Parathyroid adenoma (tissue), 2 donors: ENCODE results near the gene ZDHHC7.

Experiments used
- H2AFZ ChIP-seq: fragments of 300-600 bp; sonication (generic); one replicate; pipeline ENCODE4 v1.7.0; 2017; ENCODE audit warnings: antibody characterized with exemption, mild to moderate bottlenecking
- H3K27ac ChIP-seq: fragments of 300-600 bp; sonication (generic); one replicate; pipeline ENCODE4 v1.7.0; 2017
- H3K27me3 ChIP-seq: fragments of 300-600 bp; sonication (generic); one replicate; pipeline ENCODE4 v1.7.0; 2017; ENCODE audit warnings: low read length; ENCODE audit not compliant: control insufficient read depth, insufficient read depth
- H3K36me3 ChIP-seq: fragments of 300-600 bp; sonication (generic); one replicate; pipeline ENCODE4 v1.7.0; 2017; ENCODE audit warnings: low read length; ENCODE audit not compliant: control insufficient read depth, insufficient read depth
- H3K4me1 ChIP-seq: fragments of 300-600 bp; sonication (generic); one replicate; pipeline ENCODE4 v1.7.0; 2017; ENCODE audit warnings: control low read depth
- H3K4me2 ChIP-seq: fragments of 300-600 bp; sonication (generic); one replicate; pipeline ENCODE4 v1.7.0; 2017; ENCODE audit warnings: low read length
- H3K4me3 ChIP-seq: fragments of 300-600 bp; sonication (generic); one replicate; pipeline ENCODE4 v1.7.0; 2017; ENCODE audit warnings: low read depth, low read length
- H3K79me2 ChIP-seq: fragments of 300-600 bp; sonication (generic); one replicate; pipeline ENCODE4 v1.7.0; 2017; ENCODE audit warnings: control low read depth
- H3K9ac ChIP-seq: fragments of 300-600 bp; sonication (generic); one replicate; pipeline ENCODE4 v1.7.0; 2017; ENCODE audit warnings: mild to moderate bottlenecking
- H3K9me3 ChIP-seq: fragments of 300-600 bp; sonication (generic); one replicate; pipeline ENCODE4 v1.7.0; 2017; ENCODE audit warnings: low read length; ENCODE audit not compliant: control insufficient read depth
- TF ChIP-seq, protein P1 (sequence below): fragments of 300-600 bp; sonication (generic); IDR thresholded peaks from one replicate; pipeline ENCODE4 v1.7.0; 2017; ENCODE audit warnings: antibody characterized with exemption, mild to moderate bottlenecking
- donor health status: primary hyperparathyroidism.

ZDHHC7 gene

DNA sequence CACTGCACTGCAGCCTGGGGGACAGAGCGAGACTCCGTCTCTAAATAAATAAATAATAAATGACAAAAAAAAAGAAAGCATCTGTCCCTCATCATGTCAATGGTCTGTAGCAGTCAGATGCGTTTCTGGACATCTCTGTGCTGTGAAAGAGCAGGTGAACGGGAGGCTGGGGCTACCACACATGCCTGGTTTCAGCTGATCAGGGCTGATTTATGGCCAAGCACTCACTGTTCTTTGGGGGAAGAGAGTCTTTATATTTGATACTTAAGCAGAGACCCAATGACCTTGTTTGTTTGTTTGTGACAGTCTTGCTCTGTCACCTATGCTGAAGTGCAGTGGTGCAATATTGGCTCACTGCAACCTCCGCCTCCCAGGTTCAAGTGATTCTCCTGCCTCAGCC lies 33.7 kb upstream of the ZDHHC7 start:
- H3K9ac ChIP-seq = no peak overlapping the region
- no peak overlapping the region for H3K4me2 ChIP-seq
- H3K36me3 ChIP-seq = no peaks in the 10 kb centered on the region
- no peak overlapping the region for H2AFZ ChIP-seq
- H3K4me3 ChIP-seq = no peak overlapping the region
- no peaks in the 10 kb centered on the region for H3K79me2 ChIP-seq
- H3K9me3 ChIP-seq = no peaks in the 10 kb centered on the region
- H3K4me1 ChIP-seq = no peaks in the 10 kb centered on the region
- no peaks in the 10 kb centered on the region for H3K27me3 ChIP-seq
- H3K27ac ChIP-seq = no peak overlapping the region
- TF ChIP-seq, protein P1, sequence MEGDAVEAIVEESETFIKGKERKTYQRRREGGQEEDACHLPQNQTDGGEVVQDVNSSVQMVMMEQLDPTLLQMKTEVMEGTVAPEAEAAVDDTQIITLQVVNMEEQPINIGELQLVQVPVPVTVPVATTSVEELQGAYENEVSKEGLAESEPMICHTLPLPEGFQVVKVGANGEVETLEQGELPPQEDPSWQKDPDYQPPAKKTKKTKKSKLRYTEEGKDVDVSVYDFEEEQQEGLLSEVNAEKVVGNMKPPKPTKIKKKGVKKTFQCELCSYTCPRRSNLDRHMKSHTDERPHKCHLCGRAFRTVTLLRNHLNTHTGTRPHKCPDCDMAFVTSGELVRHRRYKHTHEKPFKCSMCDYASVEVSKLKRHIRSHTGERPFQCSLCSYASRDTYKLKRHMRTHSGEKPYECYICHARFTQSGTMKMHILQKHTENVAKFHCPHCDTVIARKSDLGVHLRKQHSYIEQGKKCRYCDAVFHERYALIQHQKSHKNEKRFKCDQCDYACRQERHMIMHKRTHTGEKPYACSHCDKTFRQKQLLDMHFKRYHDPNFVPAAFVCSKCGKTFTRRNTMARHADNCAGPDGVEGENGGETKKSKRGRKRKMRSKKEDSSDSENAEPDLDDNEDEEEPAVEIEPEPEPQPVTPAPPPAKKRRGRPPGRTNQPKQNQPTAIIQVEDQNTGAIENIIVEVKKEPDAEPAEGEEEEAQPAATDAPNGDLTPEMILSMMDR = no peak

DNA sequence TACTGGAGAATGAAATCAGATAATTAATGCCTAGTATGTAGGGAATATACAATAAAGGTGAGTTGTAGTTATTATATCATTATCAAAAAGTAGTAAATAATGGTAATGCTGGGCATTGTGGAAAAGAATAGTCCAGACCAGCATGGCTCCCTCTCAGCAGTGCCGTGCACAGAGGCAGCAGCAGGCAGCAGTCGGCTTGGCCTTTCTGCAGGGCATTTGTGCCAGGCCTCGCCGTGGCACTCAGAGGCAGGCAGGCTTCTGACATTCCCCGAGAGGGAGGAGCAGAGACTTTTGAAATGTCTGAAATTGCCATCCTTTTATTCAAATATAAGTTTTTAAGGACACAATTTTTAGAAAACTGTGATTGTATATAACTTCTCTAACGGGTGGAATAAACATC lies 31.3 kb upstream of the ZDHHC7 start:
- H3K79me2 ChIP-seq = no peaks in the 10 kb centered on the region
- no peaks in the 10 kb centered on the region for H3K4me1 ChIP-seq
- H3K27ac ChIP-seq = no peak overlapping the region
- H3K36me3 ChIP-seq = no peaks in the 10 kb centered on the region
- no peaks in the 10 kb centered on the region for H3K9me3 ChIP-seq
- no peak overlapping the region for H3K4me3 ChIP-seq
- H3K27me3 ChIP-seq = no peaks in the 10 kb centered on the region
- no peak overlapping the region for H2AFZ ChIP-seq
- no peak overlapping the region for H3K9ac ChIP-seq
- TF ChIP-seq, protein P1 = no peak
- H3K4me2 ChIP-seq = no peak overlapping the region

DNA sequence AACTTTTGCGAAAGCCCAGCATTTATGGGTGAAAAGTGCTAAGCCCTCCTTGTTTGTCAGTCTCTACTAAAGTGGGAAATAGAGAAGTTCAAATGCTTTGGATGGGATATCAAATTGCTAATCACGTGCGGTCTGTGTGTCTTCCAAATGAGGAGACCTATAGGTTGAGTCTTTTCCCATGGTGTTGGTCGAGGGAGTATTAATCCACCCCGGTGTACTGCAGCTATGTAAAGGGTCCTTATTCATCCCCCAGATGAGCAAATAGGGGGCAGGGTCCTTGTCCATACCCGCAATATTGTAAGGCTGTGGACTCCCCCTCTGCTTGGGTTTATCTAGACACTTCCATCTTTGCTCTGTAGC lies 30.8 kb upstream of the ZDHHC7 start:
- H3K79me2 ChIP-seq = no peaks in the 10 kb centered on the region
- no peaks in the 10 kb centered on the region for H3K36me3 ChIP-seq
- H3K4me2 ChIP-seq = no peak overlapping the region
- no peak overlapping the region for H2AFZ ChIP-seq
- TF ChIP-seq, protein P1 = no peak
- no peak overlapping the region for H3K4me3 ChIP-seq
- H3K9me3 ChIP-seq = no peaks in the 10 kb centered on the region
- H3K4me1 ChIP-seq = no peaks in the 10 kb centered on the region
- no peaks in the 10 kb centered on the region for H3K27me3 ChIP-seq
- no peak overlapping the region for H3K9ac ChIP-seq
- H3K27ac ChIP-seq = no peak overlapping the region

DNA sequence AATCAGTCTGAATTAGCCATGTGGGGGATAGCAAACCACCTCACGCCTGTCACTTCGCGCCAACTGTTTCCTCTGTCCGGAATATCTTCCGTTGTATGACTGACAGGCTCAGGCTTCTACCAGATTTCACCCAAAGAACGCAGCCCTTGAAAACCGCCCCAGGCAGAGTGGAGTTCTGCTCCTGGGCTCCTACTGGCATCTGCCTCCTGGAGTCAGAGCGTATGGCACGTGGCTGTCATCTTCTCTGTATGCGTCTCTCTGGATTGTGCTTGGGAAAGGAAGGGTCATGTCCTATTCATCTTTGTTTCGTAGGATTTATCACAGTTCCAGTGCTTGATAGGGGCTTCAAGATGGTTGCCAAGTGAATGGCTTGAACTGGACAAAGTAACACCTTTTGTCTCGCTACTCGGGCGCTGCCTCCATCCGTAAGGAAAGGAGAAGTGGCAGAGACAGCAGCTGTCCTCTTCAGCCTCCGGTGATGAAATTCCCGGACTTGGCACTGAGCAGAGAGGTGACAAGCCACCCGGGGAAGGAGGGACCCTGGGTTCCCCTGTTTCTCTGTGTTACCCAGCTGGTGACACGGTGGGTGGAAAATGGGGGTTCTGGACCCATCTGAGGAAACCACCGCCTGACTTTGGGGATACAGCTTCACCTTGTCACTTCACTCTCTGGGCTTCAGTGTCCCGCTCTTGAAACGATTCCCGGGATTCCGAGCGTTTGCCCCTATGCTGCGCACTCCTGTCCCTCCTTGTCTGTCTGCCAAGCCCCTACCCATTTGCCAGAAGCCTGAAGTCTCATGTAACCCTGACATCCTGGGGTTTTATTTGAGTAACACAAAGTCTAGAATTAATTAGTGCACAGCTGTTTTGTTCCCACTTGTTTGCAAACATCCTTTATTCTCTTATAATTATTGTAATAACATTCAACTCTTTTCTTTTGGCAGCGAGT lies 30.2 kb upstream of the ZDHHC7 start:
- TF ChIP-seq, protein P1 = no peak
- no peak overlapping the region for H3K9ac ChIP-seq
- H3K27me3 ChIP-seq = no peaks in the 10 kb centered on the region
- H2AFZ ChIP-seq = no peak overlapping the region
- H3K36me3 ChIP-seq = no peaks in the 10 kb centered on the region
- H3K27ac ChIP-seq = no peak overlapping the region
- no peaks in the 10 kb centered on the region for H3K79me2 ChIP-seq
- no peaks in the 10 kb centered on the region for H3K4me1 ChIP-seq
- H3K4me3 ChIP-seq = no peak overlapping the region
- no peaks in the 10 kb centered on the region for H3K9me3 ChIP-seq
- no peak overlapping the region for H3K4me2 ChIP-seq

DNA sequence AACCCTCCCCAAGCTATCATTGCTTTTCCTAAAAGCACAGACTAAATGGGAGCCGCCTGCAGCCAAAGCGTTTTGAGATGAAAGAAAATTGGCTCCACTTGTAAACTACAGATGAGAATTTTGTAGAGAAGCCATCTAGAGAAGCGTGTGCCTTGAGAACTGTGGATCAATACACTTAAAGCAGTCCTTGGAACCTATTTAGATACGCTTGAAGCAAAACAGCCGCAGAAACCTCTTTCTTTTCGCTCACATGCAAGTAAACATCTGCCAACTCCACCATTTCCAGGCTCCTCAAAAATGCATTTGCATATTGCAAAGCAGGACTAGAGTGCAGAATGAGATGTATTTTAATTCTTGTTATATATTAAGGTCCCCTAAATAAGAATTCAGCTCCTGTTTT lies 29.4 kb upstream of the ZDHHC7 start:
- H3K4me1 ChIP-seq = no peaks in the 10 kb centered on the region
- H3K4me2 ChIP-seq = no peak overlapping the region
- TF ChIP-seq, protein P1 = no peak
- H3K27me3 ChIP-seq = no peaks in the 10 kb centered on the region
- H3K36me3 ChIP-seq = no peaks in the 10 kb centered on the region
- no peak overlapping the region for H3K27ac ChIP-seq
- H3K4me3 ChIP-seq = no peak overlapping the region
- no peaks in the 10 kb centered on the region for H3K9me3 ChIP-seq
- H3K9ac ChIP-seq = no peak overlapping the region
- H3K79me2 ChIP-seq = no peaks in the 10 kb centered on the region
- no peak overlapping the region for H2AFZ ChIP-seq
